ENCODE measurements around the gene ATAD3B. TPM values are rescaled to one million over a fixed set of nuclear protein-coding genes. Genes with fewer than 3 reads are reported as not detected.
"Not testable (repeated sequence)": the region's sequence is repeated elsewhere in the genome, so short reads cannot be mapped to it uniquely, and the experiment has no call there.

ATAD3B gene
- total RNA-seq, 4 donors from 2014 or later = 11.0 to 91.6 (median 16.5) TPM

GRCh38 chr1:1470626-1471388 is 758 bp upstream of the ATAD3B start:
- DNase-seq (ENCODE audit: low spot score) = no peak
- no peak for TF ChIP-seq CTCF (IDR thresholded peaks at IDR 0.05)
- no peak for ATAC-seq (ENCODE audit: low FRiP score)

GRCh38 chr1:1472053-1472876 is 700 bp downstream of the ATAD3B start:
- DNase-seq (ENCODE audit: low spot score) = not testable (repeated sequence)
- peak; percentile 45 for ATAC-seq (ENCODE audit: low FRiP score)

- ATAC-seq (ENCODE audit: low FRiP score); DNase-seq (ENCODE audit: low spot score): not testable (repeated sequence)
Measured at GRCh38 chr1:1476011-1476410, 4.4 kb downstream of the ATAD3B start.

GRCh38 chr1:1477206-1477605 is 5.6 kb downstream of the ATAD3B start:
- no peak for DNase-seq (ENCODE audit: low spot score)
- TF ChIP-seq CTCF (IDR thresholded peaks at IDR 0.05) = no peak
- no peak for ATAC-seq (ENCODE audit: low FRiP score)

GRCh38 chr1:1479547-1480487 is 8.3 kb downstream of the ATAD3B start:
- ATAC-seq (ENCODE audit: low FRiP score) (no peak), DNase-seq (ENCODE audit: low spot score) (no peak)
- no peak for TF ChIP-seq CTCF (IDR thresholded peaks at IDR 0.05)

GRCh38 chr1:1480488-1480867 is 8.9 kb downstream of the ATAD3B start:
- not testable (repeated sequence) for DNase-seq (ENCODE audit: low spot score); ATAC-seq (ENCODE audit: low FRiP score)

GRCh38 chr1:1481811-1482210 is 10.2 kb downstream of the ATAD3B start:
- not testable (repeated sequence) for DNase-seq (ENCODE audit: low spot score); ATAC-seq (ENCODE audit: low FRiP score)

GRCh38 chr1:1482856-1483255 is 11.3 kb downstream of the ATAD3B start:
- no peak for TF ChIP-seq CTCF (IDR thresholded peaks at IDR 0.05)
- no peak for ATAC-seq (ENCODE audit: low FRiP score)
- no peak for DNase-seq (ENCODE audit: low spot score)
